Neural cell (in vitro differentiated cells): Measurements from ENCODE around the gene PCGF6. TPM values are rescaled to one million over a fixed set of nuclear protein-coding genes. Genes with fewer than 3 reads are reported as not detected.

Experiments used
- H2AFZ ChIP-seq: fragments of 200-600, 300-800 bp; sonication (generic), shearing (Covaris generic); 2 replicates; pipeline ENCODE4 v1.6.0; 2014; ENCODE audit warnings: low read depth, mild to moderate bottlenecking, antibody characterized with exemption, low read length, moderate library complexity
- H3F3A ChIP-seq: fragments of 200-600 bp; shearing (Covaris generic); 2 replicates; pipeline ENCODE4 v1.6.1; 2016; ENCODE audit warnings: mild to moderate bottlenecking, moderate library complexity, mixed read lengths, antibody characterized with exemption, low read length; ENCODE audit not compliant: insufficient read depth, poor library complexity, severe bottlenecking
- H3K27ac ChIP-seq: fragments of 200-600, 300-800 bp; sonication (generic), shearing (Covaris generic); 2 replicates; pipeline ENCODE4 v1.5.1; 2014; ENCODE audit warnings: mild to moderate bottlenecking, low read length, moderate library complexity
- H3K27me3 ChIP-seq: fragments of 300-800, 200-600 bp; sonication (generic), shearing (Covaris generic); 2 replicates; pipeline ENCODE4 v1.6.0; 2014; ENCODE audit warnings: mild to moderate bottlenecking, low read depth, low read length, moderate library complexity; ENCODE audit not compliant: insufficient read depth
- H3K36me3 ChIP-seq: fragments of 300-800, 200-600 bp; sonication (generic), shearing (Covaris generic); 2 replicates; pipeline ENCODE4 v1.5.1; 2014; ENCODE audit warnings: mild to moderate bottlenecking, antibody characterized with exemption, low read length, moderate library complexity; ENCODE audit not compliant: insufficient read depth
- H3K4me2 ChIP-seq: fragments of 300-800, 200-600 bp; sonication (generic), shearing (Covaris generic); 2 replicates; pipeline ENCODE4 v1.6.0; 2014; ENCODE audit warnings: mild to moderate bottlenecking, low read length
- H3K4me3 ChIP-seq: fragments of 300-800, 200-600 bp; sonication (generic), shearing (Covaris generic); 2 replicates; pipeline ENCODE4 v1.5.1; 2014; ENCODE audit warnings: mild to moderate bottlenecking, low read length, moderate library complexity
- H3K79me2 ChIP-seq: fragments of 200-600 bp; shearing (Covaris generic); replicated peaks from 2 replicates; pipeline ENCODE4 v1.6.0; 2014; ENCODE audit warnings: mild to moderate bottlenecking, low read length, moderate library complexity; ENCODE audit not compliant: insufficient read depth
- H3K9ac ChIP-seq: fragments of 300-800, 200-600 bp; sonication (generic), shearing (Covaris generic); 2 replicates; pipeline ENCODE4 v1.6.1; 2016; ENCODE audit warnings: mild to moderate bottlenecking, low read length, mixed read lengths
- H3K9me2 ChIP-seq: fragments of 200-600 bp; shearing (Covaris generic); 2 replicates; pipeline ENCODE4 v1.6.1; 2016; ENCODE audit warnings: mild to moderate bottlenecking, low read length, mixed read lengths; ENCODE audit not compliant: insufficient read depth
- H3K9me3 ChIP-seq: fragments of 200-600, 300-800 bp; sonication (generic), shearing (Covaris generic); 2 replicates; pipeline ENCODE4 v1.6.1; 2016; ENCODE audit warnings: mild to moderate bottlenecking, mixed run types, low read length, moderate library complexity, mixed read lengths
- H4K20me1 ChIP-seq: fragments of 200-600 bp; shearing (Covaris generic); 2 replicates; pipeline ENCODE4 v1.6.1; 2016; ENCODE audit warnings: mild to moderate bottlenecking, mixed run types; ENCODE audit not compliant: insufficient read depth
- EP300 ChIP-seq: fragments of 450-650 bp; conservative IDR thresholded peaks from 2 replicates; pipeline ENCODE4 v1.6.1; 2014; ENCODE audit warnings: antibody characterized with exemption, mild to moderate bottlenecking, moderate library complexity; ENCODE audit not compliant: poor library complexity, severe bottlenecking
- EZH2 ChIP-seq: fragments of 200-600, 300-800 bp; shearing (Covaris generic), sonication (generic); IDR thresholded peaks from 2 replicates; pipeline ENCODE4 v1.6.1; 2014; ENCODE audit warnings: antibody characterized with exemption, low read length, borderline replicate concordance, mild to moderate bottlenecking; ENCODE audit not compliant: insufficient read depth, poor library complexity, severe bottlenecking
- MXI1 ChIP-seq: fragments of 450-650 bp; conservative IDR thresholded peaks from 2 replicates; pipeline ENCODE4 v1.6.1; 2014; ENCODE audit warnings: antibody characterized with exemption, mild to moderate bottlenecking; ENCODE audit not compliant: poor library complexity, severe bottlenecking
- POLR2AphosphoS5 ChIP-seq: IDR thresholded peaks from 2 replicates; pipeline ENCODE4 v1.6.1; 2012
- RAD21 ChIP-seq: fragments of 450-650 bp; conservative IDR thresholded peaks from 2 replicates; pipeline ENCODE4 v1.6.1; 2014; ENCODE audit warnings: antibody characterized with exemption, mild to moderate bottlenecking, moderate library complexity
- SMC3 ChIP-seq: fragments of 450-650 bp; conservative IDR thresholded peaks from 2 replicates; pipeline ENCODE4 v1.6.1; 2014; ENCODE audit warnings: antibody characterized with exemption, mild to moderate bottlenecking, moderate library complexity; ENCODE audit not compliant: poor library complexity
- TAF1 ChIP-seq: IDR thresholded peaks from 2 replicates; pipeline ENCODE4 v1.6.1; 2012; ENCODE audit warnings: low read depth
- polyA plus RNA-seq: library from polyadenylated mRNA; depleted of rRNA; stranded (reverse); fragments of >200 nt; gene quantifications from 2 replicates; pipeline ENCODE4 v1.2.3, GENCODE V29; 2014
- TF ChIP-seq, protein P1 (sequence below): fragments of 450-650 bp; IDR thresholded peaks from 2 replicates; pipeline ENCODE4 v1.5.1; 2014; ENCODE audit warnings: antibody characterized with exemption, mild to moderate bottlenecking, moderate library complexity; ENCODE audit not compliant: poor library complexity, severe bottlenecking
- TF ChIP-seq, protein P2 (sequence below): IDR thresholded peaks from 2 replicates; pipeline ENCODE4 v1.6.1; 2012; ENCODE audit warnings: borderline replicate concordance

The PCGF6 gene
- polyA plus RNA-seq, 1 donor from 2014 or later, result 31.3 TPM

DNA sequence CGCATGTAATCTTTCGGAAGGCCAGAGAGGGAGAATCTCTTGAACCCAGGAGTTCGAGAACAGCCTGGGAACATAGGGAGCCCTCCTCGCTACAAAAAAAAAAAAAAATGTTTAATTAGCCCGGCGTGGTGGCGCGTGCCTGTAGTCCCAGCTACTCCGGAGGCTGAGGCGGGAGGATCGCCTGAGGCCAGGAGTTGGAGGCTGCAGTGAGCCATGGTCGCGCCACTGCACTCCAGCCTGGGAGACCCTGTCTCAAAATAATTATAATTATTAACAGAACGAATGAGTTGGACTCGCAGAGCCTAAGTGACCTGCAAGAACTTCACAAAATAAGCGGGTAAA, 794 bp downstream of the PCGF6 start:
- H3K27ac ChIP-seq, result peak overlapping the region; percentile 79

DNA sequence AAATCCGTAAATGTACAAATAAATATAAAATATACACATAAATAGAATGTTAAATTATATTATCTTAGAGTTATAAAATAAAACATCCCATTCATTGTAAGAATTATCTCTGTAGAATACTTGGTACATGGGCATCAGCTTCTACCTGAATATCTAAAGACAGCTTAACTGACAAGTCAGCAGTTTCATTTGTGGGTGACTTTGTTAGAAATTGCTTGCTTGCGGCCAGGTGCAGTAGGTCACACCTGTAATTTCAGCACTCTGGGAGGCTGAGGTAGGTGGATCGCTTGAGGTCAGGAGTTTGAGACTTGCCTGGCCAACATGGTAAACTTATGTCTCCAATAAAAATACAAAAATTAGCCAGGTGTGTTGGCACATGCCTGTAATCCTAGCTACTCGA, 14.6 kb downstream of the PCGF6 start:
- no peak overlapping the region for H2AFZ ChIP-seq
- H3K4me2 ChIP-seq, result no peak overlapping the region
- H3K4me3 ChIP-seq, result no peak overlapping the region
- H3F3A ChIP-seq, result no peaks in the 10 kb centered on the region
- no peaks in the 10 kb centered on the region for H3K27me3 ChIP-seq
- H3K79me2 ChIP-seq, result no peaks in the 10 kb centered on the region
- no peak overlapping the region for H3K9ac ChIP-seq
- H3K36me3 ChIP-seq, result no peaks in the 10 kb centered on the region
- no peaks in the 10 kb centered on the region for H3K9me2 ChIP-seq
- no peak for TF ChIP-seq TAF1
- TF ChIP-seq POLR2AphosphoS5, result no peak
- no peak for TF ChIP-seq SMC3
- no peak for TF ChIP-seq RAD21
- TF ChIP-seq EZH2, result no peak
- TF ChIP-seq, protein P1, sequence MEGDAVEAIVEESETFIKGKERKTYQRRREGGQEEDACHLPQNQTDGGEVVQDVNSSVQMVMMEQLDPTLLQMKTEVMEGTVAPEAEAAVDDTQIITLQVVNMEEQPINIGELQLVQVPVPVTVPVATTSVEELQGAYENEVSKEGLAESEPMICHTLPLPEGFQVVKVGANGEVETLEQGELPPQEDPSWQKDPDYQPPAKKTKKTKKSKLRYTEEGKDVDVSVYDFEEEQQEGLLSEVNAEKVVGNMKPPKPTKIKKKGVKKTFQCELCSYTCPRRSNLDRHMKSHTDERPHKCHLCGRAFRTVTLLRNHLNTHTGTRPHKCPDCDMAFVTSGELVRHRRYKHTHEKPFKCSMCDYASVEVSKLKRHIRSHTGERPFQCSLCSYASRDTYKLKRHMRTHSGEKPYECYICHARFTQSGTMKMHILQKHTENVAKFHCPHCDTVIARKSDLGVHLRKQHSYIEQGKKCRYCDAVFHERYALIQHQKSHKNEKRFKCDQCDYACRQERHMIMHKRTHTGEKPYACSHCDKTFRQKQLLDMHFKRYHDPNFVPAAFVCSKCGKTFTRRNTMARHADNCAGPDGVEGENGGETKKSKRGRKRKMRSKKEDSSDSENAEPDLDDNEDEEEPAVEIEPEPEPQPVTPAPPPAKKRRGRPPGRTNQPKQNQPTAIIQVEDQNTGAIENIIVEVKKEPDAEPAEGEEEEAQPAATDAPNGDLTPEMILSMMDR, result no peak
- no peak for TF ChIP-seq MXI1
- TF ChIP-seq EP300, result no peak
- TF ChIP-seq, protein P2, sequence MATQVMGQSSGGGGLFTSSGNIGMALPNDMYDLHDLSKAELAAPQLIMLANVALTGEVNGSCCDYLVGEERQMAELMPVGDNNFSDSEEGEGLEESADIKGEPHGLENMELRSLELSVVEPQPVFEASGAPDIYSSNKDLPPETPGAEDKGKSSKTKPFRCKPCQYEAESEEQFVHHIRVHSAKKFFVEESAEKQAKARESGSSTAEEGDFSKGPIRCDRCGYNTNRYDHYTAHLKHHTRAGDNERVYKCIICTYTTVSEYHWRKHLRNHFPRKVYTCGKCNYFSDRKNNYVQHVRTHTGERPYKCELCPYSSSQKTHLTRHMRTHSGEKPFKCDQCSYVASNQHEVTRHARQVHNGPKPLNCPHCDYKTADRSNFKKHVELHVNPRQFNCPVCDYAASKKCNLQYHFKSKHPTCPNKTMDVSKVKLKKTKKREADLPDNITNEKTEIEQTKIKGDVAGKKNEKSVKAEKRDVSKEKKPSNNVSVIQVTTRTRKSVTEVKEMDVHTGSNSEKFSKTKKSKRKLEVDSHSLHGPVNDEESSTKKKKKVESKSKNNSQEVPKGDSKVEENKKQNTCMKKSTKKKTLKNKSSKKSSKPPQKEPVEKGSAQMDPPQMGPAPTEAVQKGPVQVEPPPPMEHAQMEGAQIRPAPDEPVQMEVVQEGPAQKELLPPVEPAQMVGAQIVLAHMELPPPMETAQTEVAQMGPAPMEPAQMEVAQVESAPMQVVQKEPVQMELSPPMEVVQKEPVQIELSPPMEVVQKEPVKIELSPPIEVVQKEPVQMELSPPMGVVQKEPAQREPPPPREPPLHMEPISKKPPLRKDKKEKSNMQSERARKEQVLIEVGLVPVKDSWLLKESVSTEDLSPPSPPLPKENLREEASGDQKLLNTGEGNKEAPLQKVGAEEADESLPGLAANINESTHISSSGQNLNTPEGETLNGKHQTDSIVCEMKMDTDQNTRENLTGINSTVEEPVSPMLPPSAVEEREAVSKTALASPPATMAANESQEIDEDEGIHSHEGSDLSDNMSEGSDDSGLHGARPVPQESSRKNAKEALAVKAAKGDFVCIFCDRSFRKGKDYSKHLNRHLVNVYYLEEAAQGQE, result no peak
- no peaks in the 10 kb centered on the region for H4K20me1 ChIP-seq
- H3K27ac ChIP-seq, result no peak overlapping the region
- no peaks in the 10 kb centered on the region for H3K9me3 ChIP-seq

More for the DNA sequence above, 794 bp downstream of the PCGF6 start:
- Histone ChIP-seq H3K27me3 (no peaks in the 10 kb centered on the region), H3F3A (no peaks in the 10 kb centered on the region), H3K9ac (peak overlapping the region; percentile 84), H3K9me3 (no peaks in the 10 kb centered on the region), H3K79me2 (peaks cover 8% of the 10 kb centered on the region), H3K36me3 (no peaks in the 10 kb centered on the region), H3K4me3 (peak overlapping the region; percentile 91), H3K9me2 (no peaks in the 10 kb centered on the region), H4K20me1 (no peaks in the 10 kb centered on the region), H3K4me2 (peak overlapping the region; percentile 41), H2AFZ (peak overlapping the region; percentile 91)
- no peak for TF ChIP-seq EP300
- TF ChIP-seq SMC3, result no peak
- TF ChIP-seq TAF1, result no peak
- TF ChIP-seq RAD21, result no peak
- TF ChIP-seq, protein P2, result no peak
- TF ChIP-seq EZH2, result no peak
- no peak for TF ChIP-seq MXI1
- TF ChIP-seq POLR2AphosphoS5, result no peak
- TF ChIP-seq, protein P1, result no peak
